Fibroblast of pulmonary artery (primary cell): ENCODE measurements around the gene SPON2.

Source experiments
- DNase-seq: peaks from one replicate; pipeline ENCODE4 v3.0.0-alpha.2; 2010; ENCODE audit warnings: low read depth
- H3K4me3 ChIP-seq: replicated peaks from 2 replicates; pipeline ENCODE4 v1.5.1; 2011; ENCODE audit warnings: low read depth, mild to moderate bottlenecking, control low read depth, low read length, moderate library complexity
- TF ChIP-seq, protein P1 (sequence below): IDR thresholded peaks from 2 replicates; pipeline ENCODE4 v1.5.1; 2011; ENCODE audit warnings: mild to moderate bottlenecking, control low read depth, low read length, inconsistent platforms; ENCODE audit errors: missing control alignments

Gene SPON2

DNA sequence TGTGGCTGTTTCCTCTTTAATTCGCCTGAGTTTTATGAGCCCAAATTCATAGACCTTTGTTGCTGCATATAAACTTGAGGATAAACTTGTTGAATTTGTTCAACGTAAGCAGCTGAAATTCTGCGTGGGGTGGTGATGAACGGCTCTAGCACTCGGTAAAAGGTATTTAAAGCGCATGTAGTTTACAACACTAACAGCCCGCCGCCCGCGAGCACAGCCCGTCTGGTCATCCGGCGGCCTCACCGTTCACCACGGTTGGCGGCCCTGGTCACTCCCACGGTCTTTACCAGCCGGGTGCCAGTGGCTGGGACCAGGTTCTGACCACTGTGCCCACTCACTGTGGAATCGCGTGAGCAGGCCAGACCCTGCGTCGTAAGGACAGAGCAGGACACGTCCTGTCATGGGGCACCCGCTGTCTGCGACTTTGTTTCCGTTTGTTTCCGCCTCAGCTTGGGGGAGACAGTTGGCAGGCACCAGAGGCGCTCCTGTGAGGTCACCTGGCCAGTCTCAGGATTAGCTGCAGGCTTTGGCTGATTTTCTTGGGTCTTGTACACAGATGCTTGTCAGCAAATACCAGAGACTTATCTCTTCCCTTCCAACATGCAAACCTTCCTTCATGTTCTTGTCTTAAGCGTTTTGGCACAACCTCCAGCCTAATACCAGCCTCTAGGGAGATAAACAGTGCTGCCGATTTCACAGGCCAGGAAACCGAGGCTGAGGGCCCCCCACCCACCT, 36.8 kb upstream of the SPON2 start:
- no peak overlapping the region for H3K4me3 ChIP-seq
- peak; percentile 60 for DNase-seq
- TF ChIP-seq, protein P1, sequence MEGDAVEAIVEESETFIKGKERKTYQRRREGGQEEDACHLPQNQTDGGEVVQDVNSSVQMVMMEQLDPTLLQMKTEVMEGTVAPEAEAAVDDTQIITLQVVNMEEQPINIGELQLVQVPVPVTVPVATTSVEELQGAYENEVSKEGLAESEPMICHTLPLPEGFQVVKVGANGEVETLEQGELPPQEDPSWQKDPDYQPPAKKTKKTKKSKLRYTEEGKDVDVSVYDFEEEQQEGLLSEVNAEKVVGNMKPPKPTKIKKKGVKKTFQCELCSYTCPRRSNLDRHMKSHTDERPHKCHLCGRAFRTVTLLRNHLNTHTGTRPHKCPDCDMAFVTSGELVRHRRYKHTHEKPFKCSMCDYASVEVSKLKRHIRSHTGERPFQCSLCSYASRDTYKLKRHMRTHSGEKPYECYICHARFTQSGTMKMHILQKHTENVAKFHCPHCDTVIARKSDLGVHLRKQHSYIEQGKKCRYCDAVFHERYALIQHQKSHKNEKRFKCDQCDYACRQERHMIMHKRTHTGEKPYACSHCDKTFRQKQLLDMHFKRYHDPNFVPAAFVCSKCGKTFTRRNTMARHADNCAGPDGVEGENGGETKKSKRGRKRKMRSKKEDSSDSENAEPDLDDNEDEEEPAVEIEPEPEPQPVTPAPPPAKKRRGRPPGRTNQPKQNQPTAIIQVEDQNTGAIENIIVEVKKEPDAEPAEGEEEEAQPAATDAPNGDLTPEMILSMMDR = no peak

GRCh38 chr4:1208266-1208961, 36.0 kb upstream of the SPON2 start:
- no peak overlapping the region for H3K4me3 ChIP-seq
- TF ChIP-seq, protein P1 = no peak
- peak; percentile 31 for DNase-seq

DNA sequence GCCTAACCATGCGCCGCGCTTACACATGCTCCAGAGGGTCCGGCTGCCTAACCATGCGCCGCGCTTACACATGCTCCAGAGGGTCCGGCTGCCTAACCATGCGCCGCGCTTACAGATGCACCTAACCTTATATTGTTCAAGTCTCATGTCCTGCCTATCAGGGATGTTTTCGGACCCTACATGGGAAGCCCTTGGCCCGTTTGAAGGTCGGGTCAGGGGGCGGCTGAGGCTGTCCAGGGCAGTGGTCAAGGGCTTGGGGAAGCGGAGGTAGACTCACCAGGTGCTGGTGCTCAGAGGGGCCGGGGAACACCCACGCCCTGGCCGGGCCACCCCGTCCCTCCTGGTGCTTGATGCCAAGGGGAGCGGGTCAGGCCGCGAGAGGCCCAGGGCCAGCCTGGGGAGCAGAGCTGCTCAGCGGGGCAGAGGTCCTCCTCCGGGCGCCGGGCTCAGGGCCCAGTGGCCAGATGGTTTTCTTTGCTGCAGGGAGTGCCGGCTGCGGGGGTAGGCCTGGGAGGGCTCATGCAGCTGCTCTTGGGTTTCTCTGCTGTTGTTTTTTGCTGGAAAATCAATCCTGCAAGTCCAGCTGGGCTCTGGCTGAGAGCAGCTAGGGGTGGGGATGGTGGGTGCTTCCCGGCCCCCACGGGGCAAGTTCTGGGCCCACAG, 35.4 kb upstream of the SPON2 start:
- H3K4me3 ChIP-seq = no peak overlapping the region
- peak; percentile 85 for DNase-seq
- TF ChIP-seq, protein P1 = no peak

DNA sequence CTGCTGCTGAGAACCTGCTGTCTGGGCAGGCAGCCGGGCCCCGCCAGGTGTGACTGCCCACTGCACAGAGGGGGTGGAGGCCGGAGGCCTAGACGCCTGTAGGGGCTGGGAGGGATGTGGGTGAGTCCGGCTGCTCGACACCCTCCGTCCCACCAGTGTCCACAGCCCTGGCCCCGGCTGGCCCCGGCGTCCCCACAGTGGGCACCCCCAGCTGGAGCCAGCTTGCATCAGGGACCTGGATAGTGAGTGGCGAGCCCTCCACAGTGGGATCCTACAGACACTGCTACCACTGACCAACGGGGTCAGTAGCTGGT, 34.7 kb upstream of the SPON2 start:
- DNase-seq = no peak
- no peak overlapping the region for H3K4me3 ChIP-seq

GRCh38 chr4:1206299-1207156, 34.1 kb upstream of the SPON2 start:
- no peak for DNase-seq
- TF ChIP-seq, protein P1 = no peak
- no peak overlapping the region for H3K4me3 ChIP-seq

More for the DNA sequence above, 34.7 kb upstream of the SPON2 start:
- TF ChIP-seq, protein P1 = no peak

DNA sequence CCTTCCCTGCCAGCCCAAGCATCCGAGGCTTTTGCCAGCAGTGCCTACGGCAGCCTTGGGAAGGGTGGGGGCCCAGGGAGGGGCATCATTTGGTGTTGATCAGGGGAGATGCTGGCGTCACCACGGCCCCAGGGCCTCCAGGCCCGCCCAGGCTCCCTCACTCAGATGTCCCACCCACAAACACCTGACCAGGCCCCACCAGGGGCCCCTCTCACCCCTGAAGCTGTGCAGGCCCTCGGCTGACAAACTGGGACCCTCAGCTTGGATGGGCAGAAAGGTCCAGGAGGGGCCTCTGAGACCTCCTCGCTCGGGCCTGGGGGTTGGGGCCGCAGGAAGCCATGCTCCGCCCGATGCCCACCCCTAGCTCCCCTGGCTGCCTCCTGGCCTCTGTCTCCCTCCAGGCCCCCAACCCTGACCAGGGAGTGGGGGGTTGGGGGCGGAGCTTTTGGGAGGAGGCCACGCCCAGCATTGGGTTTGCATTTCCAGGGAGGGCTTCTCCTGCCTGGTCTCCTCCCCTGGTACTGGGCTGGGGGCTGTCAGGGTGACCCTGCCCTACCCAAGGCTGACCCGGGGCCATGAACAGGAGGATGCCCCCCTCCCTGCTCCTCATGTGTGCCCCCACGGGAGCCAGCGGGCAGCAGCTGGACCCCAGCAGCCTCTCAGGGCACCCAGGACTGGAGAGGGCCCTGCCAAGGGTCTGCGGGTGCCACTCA, 33.4 kb upstream of the SPON2 start:
- no peak overlapping the region for H3K4me3 ChIP-seq
- TF ChIP-seq, protein P1 = no peak
- DNase-seq = no peak
